SW480 (cell line): ENCODE data around the gene CBFA2T3.
"Not testable (repeated sequence)": the region's sequence is repeated elsewhere in the genome, so short reads cannot be mapped to it uniquely, and the experiment has no call there.

Experiments
- DNase-seq: peaks from one replicate; pipeline ENCODE4 v3.0.0-alpha.2; 2016; ENCODE audit warnings: low spot score

Gene CBFA2T3

GRCh38 chr16:88906535-88907105, 70.4 kb downstream of the CBFA2T3 start:
- no peak for DNase-seq

GRCh38 chr16:88906020-88906419, 71.0 kb downstream of the CBFA2T3 start:
- DNase-seq = no peak

- no peak for DNase-seq
Measured at GRCh38 chr16:88905563-88905962, 71.4 kb downstream of the CBFA2T3 start.

- no peak for DNase-seq
Measured at GRCh38 chr16:88904676-88905365, 72.2 kb downstream of the CBFA2T3 start.

- no peak for DNase-seq
Measured at GRCh38 chr16:88903267-88903666, 73.7 kb downstream of the CBFA2T3 start.

GRCh38 chr16:88902744-88903143, 74.3 kb downstream of the CBFA2T3 start:
- DNase-seq = no peak

- DNase-seq = no peak
Measured at GRCh38 chr16:88901718-88902337, 75.2 kb downstream of the CBFA2T3 start.

DNA sequence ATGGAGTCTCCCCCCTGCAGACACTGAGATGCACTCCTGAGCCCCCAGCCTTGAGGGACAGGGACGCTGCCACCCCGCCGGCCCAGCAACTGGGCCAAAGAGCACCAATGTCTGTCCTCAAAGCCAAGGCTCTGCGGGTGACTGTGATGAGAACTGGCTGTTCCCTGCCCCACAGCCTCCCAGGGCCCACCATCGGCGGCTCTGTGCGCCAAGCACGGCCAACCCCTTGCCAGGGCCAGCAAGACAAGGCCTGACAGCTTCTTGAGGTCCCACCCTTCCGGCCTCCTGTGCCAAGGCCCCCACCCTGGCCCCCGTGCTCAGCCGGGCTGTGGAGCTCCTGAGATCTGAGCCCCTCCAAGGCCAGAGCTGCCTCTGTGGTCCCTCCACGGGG, 76.3 kb downstream of the CBFA2T3 start:
- no peak for DNase-seq

DNA sequence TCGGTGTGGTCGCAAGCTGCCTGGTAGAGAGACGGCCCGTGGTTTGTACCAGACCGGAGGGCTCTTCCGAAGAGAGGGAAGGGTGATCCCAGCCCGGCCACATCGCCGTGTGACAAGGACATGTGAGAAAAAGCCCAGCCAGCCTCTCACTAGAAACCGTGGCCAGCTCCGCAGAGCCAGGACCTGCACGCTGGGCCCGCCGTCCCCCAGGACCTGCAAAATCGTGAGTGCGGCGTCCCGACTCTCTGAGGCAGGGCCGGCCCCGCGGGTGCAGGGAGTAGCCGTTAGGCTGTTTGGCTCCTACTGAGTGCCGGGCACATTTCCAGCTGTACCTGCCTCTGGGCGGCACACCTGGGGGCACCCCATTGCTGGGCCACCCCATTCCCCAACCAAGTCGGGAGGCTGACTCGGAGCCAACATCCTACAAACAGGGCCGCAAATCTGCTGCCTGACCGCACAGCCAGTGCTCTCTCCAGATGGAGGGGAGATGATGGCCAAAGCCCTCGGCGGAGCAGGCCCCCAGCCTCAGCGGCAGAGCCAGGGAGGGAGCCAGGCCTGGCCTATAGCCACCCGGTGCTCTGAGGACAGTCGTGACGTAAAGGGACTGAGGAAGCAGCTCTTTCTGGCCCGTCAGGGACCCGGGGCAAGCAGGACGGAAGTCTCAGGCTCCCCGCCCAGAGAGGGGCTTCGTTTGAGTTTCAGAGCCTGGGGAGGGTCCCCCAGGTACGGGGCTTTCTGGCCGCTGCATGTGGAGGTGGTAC, 76.9 kb downstream of the CBFA2T3 start:
- DNase-seq = no peak

DNA sequence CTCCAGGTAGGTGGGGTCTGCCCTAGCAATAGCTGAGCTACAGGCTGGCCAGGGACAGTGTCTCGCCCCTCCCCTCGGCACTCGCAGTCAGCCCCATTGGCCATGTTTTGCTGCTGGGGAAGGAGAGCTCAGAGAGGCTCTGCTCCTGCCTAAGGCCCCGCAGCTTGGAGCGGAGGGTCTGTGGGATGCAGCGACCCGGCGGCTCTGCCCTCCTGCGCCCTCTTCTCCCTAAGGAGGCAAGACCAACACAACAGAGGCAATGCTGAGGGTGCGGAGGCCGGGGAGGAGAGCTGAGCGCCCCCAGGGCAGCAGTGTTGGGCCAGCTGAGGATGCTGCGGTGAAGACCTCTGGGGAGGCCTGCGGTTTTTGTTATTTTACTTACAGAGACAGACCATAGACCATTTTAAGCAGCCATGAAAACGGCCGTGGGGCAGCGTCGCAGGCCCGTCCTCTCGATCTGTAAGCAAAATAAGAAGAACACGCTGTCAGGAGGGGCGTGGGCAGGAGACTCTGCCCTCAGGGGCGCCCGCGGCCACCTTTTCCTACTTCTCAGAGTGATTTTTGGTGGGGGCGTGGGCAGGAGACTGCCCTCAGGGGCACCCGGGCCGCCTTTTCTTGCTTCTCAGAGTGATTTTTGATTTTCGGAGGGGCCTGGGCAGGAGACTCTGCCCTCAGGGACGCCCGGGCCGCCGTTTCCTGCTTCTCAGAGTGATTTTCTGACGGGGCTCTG, 79.1 kb downstream of the CBFA2T3 start:
- DNase-seq = no peak

- no peak for DNase-seq
Measured at GRCh38 chr16:88896238-88897070, 80.6 kb downstream of the CBFA2T3 start.

- no peak for DNase-seq
Measured at GRCh38 chr16:88895335-88895734, 81.7 kb downstream of the CBFA2T3 start.

GRCh38 chr16:88894681-88895300, 82.2 kb downstream of the CBFA2T3 start:
- no peak for DNase-seq

- DNase-seq = not testable (repeated sequence)
Measured at GRCh38 chr16:88894266-88894665, 82.7 kb downstream of the CBFA2T3 start.

GRCh38 chr16:88893127-88893968, 83.7 kb downstream of the CBFA2T3 start:
- DNase-seq = no peak

GRCh38 chr16:88892065-88892464, 84.9 kb downstream of the CBFA2T3 start:
- DNase-seq = no peak

DNA sequence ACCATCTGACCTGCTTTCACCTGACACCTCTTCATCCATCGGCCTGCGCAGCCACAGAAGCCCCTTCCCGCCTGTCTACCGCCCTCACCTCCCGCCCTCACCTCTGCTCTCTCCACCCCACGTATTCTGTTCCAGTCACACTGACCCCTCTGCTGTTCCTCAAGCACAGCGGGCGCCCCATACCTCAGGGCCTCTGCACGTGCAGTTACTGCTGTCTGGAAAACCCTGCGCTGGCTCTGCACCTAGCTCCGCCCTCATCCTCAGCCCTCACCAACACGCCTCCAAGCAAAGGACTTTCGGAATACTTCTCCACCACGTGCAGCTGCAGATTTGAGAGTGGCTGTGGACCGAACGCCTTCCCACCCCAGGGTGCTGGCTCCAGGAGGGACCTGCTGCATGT, 85.9 kb downstream of the CBFA2T3 start:
- no peak for DNase-seq

- DNase-seq = not testable (repeated sequence)
Measured at GRCh38 chr16:88889702-88890352, 87.2 kb downstream of the CBFA2T3 start.
